GM18873 (cell line): ENCODE data around the gene SLC11A1.

ENCODE experiments used
- ATAC-seq: cut with Tn5 transposase; IDR thresholded peaks from one replicate; pipeline ENCODE4 v1.9.1; 2021; ENCODE audit warnings: mild to moderate bottlenecking, moderate library complexity, moderate number of reproducible peaks; ENCODE audit not compliant: unreplicated experiment, low FRiP score

Gene SLC11A1

DNA sequence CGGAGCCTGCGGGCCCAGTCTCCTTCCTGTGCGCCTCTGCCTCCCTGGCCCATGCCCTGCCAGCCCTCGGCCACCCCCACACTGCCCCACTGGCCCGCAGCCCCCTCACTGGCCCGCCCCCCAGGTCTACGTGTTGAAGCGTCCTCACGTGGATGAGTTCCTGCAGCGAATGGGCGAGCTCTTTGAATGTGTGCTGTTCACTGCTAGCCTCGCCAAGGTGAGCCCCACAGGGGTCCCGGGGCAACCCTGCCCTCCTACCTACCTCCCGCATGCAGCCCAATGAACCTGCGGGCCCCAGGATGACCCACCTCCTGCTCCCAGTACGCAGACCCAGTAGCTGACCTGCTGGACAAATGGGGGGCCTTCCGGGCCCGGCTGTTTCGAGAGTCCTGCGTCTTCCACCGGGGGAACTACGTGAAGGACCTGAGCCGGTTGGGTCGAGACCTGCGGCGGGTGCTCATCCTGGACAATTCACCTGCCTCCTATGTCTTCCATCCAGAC is 20.9 kb downstream of the SLC11A1 start:
- no peak for ATAC-seq

DNA sequence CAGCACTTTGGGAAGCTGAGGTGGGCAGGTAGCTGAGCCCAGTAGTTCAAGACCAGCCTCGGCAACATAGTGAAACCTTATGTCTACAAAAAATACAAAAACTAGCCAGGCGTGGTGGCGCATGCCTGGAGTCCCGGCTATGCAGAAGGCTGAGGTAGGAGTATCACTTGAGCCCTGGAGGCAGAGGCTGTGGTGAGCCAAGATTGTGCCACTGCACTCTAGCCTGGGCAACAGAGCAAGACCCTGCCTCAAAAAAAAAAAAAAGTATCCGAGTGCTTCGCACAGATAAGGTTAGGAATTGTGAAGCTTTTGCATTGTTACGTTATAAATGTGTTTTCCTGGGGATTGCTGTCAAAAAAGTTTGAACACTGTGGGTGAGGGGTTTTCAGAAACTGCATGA is 21.7 kb downstream of the SLC11A1 start:
- ATAC-seq, result no peak

DNA sequence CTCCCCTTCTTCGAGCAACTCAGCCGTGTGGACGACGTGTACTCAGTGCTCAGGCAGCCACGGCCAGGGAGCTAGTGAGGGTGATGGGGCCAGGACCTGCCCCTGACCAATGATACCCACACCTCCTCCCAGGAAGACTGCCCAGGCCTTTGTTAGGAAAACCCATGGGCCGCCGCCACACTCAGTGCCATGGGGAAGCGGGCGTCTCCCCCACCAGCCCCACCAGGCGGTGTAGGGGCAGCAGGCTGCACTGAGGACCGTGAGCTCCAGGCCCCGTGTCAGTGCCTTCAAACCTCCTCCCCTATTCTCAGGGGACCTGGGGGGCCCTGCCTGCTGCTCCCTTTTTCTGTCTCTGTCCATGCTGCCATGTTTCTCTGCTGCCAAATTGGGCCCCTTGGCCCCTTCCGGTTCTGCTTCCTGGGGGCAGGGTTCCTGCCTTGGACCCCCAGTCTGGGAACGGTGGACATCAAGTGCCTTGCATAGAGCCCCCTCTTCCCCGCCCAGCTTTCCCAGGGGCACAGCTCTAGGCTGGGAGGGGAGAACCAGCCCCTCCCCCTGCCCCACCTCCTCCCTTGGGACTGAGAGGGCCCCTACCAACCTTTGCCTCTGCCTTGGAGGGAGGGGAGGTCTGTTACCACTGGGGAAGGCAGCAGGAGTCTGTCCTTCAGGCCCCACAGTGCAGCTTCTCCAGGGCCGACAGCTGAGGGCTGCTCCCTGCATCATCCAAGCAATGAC is 22.4 kb downstream of the SLC11A1 start:
- ATAC-seq, result no peak

DNA sequence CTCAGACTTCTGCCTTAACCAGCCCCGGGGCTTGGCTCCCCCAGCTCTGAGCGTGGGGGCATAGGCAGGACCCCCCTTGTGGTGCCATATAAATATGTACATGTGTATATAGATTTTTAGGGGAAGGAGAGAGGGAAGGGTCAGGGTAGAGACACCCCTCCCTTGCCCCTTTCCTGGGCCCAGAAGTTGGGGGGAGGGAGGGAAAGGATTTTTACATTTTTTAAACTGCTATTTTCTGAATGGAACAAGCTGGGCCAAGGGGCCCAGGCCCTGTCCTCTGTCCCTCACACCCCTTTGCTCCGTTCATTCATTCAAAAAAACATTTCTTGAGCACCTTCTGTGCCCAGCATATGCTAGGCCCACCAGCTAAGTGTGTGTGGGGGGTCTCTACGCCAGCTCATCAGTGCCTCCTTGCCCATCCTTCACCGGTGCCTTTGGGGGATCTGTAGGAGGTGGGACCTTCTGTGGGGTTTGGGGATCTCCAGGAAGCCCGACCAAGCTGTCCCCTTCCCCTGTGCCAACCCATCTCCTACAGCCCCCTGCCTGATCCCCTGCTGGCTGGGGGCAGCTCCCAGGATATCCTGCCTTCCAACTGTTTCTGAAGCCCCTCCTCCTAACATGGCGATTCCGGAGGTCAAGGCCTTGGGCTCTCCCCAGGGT is 23.1 kb downstream of the SLC11A1 start:
- no peak for ATAC-seq

DNA sequence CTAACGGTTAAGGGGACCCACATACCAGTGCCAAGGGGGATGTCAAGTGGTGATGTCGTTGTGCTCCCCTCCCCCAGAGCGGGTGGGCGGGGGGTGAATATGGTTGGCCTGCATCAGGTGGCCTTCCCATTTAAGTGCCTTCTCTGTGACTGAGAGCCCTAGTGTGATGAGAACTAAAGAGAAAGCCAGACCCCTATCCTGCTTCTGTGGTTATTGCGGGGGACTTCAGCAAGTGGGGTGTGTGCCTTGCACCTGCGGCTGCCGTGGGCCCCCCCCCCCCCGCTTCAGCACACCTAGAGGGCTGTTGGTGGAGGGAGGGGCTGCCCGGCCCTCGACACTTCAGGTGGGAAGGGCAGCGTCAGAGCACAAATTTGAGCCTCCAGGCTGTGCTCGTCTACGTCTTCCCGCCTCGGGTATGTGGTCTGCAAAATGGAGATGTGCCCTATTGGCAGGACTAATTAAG is 23.7 kb downstream of the SLC11A1 start:
- ATAC-seq, result no peak

DNA sequence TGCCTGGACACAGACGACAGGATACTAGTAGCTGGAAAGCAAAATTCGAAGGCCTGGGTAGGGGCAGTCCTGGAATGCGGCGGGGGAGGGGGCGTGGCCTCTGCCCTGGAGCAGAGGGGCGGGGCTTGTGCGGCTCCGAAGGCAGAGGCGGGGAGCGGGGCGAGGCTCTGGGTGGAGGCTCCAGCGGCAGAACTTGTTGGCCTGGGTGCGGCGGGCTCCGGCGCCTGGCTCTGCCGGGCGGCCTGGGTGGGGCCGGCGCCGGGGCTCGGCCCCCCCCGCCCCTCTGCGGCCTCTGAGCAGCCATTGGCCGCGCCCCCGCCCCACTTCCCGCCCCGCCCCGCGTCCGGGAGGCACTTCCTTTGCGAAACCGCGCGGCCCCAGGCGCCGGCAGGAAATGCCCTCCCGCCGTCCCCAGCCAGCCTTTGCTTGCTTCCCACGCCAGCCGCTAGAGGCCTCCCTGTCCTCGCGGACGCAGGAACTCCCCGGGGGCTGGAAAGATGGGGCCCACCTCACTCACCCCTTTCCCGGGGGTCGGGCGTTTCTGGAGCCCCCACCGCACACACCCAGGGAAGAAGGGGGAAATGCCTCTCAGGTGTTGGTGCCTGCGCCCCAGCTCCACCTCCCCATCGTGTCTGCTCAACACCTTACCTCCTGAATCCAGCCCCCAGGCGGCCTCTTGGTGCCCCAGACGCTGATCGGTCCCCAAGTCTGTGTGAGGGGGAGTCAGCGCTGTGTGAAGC is 24.3 kb downstream of the SLC11A1 start:
- peak; percentile 61 for ATAC-seq

DNA sequence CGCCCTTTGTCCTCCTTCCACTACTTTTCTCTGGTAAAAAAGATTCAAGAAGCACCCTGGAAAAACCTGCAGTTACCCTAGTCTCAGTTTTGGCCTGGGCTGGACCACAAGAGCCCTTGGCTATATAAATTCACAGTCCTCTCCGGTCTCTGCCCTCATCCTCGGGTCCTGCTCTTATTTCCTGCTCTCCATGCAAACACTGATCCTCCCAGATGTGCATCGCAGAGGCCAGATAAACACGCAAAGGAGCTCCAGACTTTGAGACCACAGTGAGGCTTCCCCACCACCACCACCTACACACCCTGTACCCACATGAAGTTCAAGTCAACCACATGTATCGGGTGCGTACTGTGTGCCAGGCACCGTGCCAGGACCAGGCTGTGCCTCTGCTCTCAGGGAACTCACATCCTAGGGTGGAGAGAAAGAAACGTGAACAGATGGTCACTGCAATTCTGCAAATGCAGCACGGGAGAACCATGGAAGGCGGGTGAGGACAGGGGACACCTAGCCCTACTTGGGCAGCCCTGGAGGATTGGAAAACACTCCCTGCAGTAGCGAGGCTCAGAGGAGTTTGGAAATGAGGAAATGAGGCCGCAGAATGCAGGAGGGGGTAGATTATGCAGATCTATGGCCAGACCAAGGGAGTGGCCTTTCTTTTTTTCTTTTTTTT is 25.0 kb downstream of the SLC11A1 start:
- no peak for ATAC-seq

DNA sequence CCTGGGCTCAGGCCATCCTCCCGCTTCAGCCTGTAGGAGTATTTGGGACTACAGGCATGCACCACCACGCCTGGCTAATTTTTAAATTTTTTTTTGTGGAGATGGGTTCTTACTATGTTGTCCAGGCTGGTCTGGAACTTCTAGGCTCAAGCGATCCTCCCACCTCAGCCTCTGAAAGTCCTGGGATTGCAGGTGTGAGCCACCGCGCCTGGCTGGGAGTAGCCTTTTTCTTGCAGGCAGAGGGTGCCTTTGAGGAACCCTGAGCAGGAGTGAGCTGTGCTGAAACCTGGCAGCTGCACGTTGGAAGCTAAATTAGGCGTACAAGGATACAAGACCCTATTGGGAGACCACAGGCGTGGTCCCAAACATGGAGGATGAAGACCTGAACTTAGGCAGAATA is 25.6 kb downstream of the SLC11A1 start:
- no peak for ATAC-seq

DNA sequence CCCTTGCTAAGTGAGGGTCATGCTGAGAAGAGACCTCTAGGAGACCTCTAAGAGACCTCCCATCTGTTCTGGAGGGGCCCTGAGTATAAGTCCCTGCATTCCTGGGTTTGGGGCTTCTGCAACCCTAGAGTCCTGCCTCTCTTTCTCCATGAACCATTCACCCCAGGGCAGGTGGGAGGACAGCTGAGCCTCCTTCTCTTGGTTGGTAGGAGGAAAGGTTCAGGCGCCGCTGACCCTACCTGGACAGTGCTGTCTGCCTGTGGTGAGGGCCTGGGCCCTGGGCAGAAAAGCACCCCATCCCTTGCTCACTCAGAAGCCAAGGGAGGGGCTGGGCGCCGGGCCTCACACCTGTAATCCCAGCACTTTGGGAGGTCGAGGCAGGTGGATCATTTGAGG is 36.2 kb downstream of the SLC11A1 start:
- ATAC-seq, result no peak

DNA sequence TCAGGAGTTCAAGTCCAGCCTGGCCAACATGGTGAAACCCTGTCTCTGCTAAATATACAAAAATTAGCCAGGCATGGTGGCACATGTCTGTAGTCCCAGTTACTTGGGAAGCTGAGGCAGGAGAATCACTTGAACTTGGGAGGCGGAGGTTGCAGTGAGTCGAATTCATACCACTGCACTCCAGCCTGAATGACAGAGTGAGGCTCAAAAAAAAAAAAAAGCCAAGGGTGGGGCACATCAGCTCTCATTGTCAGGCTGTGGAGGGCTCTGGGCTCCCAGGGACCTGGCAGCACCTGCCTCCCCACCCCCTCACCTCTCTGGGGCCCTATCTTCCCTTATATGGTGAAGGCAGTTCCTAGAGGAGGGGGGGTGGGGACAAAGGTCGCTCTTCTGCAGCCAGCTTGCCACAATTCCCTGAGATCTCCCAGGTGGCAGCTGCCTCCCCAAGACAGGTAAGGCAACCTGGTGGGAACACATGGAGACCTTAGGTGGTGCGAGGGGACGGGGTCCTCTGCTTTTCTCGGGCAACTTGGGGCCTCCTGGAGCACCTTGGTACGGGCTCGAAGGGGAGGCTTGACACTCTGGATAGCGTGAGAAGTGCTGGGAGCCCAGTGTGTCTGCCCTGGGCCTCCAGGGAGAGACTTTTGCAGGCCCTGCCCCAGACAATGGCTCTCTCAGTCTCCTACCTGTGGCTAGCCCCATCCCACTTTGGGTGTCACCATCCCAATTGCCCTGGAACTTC is 36.8 kb downstream of the SLC11A1 start, which contains the start of gene VIL1:
TSS of gene VIL1 (plus strand) at position 407 of the 742 bp plus-strand sequence. CDS start 4,656 bp downstream, outside the sequence.
- no peak for ATAC-seq

DNA sequence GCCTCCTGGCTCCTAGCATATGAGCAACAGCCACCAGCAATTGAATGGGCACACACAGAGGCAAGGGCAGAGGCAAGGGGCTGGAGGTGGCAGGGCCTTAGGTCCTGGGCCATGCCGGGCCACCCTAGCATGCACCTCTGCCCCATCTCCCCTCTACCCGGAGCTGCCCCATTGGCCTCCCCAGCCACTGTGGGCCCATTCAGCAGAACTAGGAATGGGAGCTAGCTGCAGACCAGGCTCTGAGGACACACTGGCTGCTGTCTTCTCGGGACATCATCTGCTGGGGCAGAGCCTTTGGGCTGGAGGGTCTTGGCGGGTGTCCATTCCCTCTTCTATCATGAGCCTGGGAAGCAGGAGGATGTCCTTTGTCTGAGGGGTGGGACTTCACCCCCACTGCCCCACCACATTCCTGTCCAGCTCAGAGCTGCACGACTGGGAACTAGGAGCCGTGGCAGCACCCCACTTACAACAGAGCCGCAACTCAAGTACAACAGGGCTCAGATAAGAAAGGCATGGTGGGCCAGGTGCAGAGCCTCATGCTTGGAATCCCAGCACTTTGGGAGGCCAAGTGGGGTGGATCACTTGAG is 37.6 kb downstream of the SLC11A1 start:
- no peak for ATAC-seq

DNA sequence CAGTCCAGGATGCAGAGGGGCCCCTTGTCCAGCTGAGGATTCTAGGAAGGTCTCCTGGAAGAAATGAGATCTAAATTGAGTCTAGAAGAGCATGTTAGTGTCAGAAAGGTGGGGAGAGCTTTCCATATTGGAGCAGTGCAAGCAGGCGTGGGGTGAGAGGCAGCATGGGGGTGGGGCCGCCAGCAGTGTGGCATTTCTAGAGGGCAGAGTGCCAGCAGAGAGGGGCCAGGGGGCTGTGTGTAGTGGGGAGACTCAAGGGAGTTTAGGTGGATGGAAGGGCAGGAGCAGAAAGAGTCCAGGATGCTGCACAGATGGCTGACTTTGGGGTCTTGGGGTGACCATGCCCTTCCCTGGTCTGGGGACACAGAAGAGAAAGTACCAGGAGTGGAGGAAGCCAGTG is 39.0 kb downstream of the SLC11A1 start:
- ATAC-seq, result no peak

DNA sequence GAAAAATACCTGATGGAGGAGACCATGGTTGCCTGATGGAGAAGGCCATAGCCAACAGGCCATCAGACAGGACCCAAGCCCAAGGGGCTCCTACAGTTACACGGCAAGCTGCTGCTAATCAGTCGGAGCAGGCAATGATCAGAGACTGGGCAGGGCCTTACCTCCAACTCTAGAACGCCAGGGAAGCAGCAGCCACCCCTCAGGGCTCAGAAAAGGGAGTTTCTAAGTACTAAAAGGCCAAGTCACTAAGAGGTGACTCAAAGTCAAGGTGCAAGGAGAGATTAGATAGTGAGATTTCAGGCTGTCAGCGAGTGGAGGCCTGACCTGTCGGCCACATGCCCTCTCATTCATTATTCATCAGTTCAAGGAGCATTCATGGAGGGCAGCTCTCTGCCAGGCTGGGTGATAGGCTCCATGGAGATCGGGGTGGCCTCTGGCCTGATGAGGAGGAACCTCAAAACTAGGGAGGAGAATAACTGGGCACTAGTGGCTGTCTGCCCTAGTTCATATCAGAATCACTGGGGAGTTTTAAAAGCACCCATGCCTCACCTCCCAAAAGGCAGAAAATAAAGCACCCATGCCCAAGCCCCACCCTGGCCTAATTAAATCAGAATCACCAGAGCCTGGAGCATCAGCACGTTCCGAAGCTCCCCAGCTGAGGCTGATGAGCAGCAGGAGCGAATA is 40.5 kb downstream of the SLC11A1 start:
- no peak for ATAC-seq

DNA sequence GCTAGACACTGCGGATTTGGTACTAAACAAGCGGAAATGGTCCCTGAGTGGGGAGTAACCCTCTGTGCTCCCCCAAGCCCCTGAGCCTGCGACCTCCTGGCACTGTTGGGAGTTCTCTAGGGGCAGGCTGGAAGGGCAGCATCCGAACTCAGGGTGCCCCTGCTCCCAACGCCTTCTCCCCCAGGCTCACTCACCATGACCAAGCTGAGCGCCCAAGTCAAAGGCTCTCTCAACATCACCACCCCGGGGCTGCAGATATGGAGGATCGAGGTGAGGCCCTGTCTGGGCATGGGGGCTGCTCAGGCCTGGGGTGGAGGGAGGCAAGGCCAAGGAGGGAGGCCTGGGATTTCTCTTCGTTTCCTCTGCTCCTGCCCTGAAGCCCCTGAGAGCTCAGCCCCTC is 41.5 kb downstream of the SLC11A1 start:
- ATAC-seq, result no peak

DNA sequence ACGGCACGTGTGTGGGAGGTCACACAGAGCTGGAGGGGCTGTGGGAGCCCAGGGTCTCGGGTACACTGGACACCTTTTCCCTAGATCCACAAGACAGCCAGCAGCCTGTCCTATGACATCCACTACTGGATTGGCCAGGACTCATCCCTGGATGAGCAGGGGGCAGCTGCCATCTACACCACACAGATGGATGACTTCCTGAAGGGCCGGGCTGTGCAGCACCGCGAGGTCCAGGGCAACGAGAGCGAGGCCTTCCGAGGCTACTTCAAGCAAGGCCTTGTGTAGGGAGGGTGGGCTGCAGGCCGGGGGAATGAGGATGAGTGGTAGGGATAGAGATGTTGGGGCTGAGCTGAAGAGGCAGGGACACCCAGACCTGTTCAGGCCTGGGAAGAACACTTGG is 43.5 kb downstream of the SLC11A1 start:
- ATAC-seq, result no peak

DNA sequence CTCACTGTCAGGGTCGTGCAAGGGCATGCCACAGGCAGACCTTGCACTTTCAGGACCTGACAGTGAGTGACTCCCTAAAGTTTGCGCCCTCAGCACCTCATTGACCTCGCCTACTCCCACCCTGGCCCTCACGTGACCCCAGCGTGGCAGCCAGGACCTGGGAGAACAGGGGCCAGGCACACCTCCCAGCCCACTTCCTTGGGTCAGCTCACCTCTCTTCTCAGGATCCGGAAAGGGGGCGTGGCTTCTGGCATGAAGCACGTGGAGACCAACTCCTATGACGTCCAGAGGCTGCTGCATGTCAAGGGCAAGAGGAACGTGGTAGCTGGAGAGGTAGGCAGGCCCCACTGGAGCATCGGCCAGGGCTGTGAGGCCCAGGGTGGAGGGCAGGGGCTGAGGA is 45.7 kb downstream of the SLC11A1 start:
- no peak for ATAC-seq

DNA sequence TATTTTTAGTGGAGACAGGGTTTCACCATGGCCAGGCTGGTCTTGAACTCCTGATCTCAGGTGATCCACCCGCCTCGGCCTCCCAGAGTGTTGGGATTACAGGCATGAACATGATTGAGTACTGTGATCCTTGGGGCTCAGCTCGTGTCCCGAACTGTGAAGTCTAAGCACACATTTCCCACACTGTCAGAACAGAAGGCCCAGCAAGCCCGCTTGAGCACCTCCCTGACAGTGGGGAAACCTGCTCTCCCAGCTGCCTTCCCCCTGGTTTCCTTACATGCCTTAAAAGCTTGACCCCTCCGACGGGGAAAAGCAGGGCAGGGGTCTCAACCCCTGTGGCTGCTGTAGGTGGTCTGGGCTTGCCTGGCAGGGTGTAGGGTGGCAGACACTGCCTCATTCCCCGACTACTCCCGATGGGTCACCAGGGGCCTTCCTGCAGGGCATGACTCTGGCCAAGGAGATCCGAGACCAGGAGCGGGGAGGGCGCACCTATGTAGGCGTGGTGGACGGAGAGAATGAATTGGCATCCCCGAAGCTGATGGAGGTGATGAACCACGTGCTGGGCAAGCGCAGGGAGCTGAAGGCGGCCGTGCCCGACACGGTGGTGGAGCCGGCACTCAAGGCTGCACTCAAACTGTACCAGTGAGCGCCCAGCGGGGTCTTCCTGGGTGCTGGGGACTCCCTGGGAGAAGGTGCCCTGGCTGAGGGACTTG is 46.9 kb downstream of the SLC11A1 start:
- ATAC-seq, result no peak

DNA sequence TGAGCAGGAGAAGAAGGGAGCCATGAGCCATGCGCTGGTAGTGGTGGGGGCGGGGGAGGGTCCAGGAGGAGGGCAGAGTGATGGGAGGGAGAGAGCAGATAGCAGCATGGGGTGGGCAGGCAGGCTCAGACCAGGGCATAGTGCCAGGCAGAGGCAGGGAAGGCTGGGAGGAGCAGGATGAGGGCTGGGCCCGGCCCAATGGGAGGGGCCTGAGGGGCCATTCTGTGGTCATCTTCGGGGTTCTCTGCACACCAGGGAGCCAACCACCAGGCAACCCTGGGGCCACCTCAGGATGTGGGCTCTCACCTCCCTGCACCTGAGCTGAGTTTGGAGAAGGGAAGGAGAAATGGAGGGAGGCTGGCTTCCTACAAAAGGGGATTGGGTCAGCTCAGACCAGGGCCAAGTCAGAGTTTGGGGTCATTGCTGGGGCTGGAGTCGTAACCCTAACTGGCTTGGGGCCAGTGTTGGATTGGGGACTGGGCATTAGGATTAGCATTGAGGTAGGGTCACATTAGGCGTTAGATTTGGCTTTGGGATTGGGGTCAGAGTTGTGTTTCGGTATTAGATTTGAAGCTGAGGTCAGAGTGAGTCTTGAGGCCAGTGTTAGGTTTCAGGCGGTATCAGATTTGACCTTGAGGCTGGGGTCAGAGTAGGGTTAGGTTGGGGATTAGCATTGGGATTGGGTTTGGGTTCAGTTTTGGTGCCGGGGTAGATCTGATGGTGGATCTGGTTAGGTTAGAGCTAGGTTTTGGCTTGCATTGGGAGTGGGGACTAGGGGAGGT is 48.0 kb downstream of the SLC11A1 start:
- ATAC-seq, result no peak
